ENCODE results near the gene RNF146.
"Not testable (repeated sequence)": the region's sequence is repeated elsewhere in the genome, so short reads cannot be mapped to it uniquely, and the experiment has no call there.

RNF146 gene

GRCh38 chr6:127288705-127289104, 22.0 kb downstream of the RNF146 start:
- no peak for DNase-seq

- no peak for DNase-seq
Observed at GRCh38 chr6:127289934-127290333, 23.3 kb downstream of the RNF146 start.

GRCh38 chr6:127290391-127291265, 24.0 kb downstream of the RNF146 start:
- DNase-seq = no peak

GRCh38 chr6:127291495-127291894, 24.8 kb downstream of the RNF146 start:
- DNase-seq = no peak

GRCh38 chr6:127297502-127298070, 30.9 kb downstream of the RNF146 start:
- no peak for DNase-seq

- DNase-seq = no peak
Observed at GRCh38 chr6:127298475-127298874, 31.8 kb downstream of the RNF146 start.

- DNase-seq = no peak
Observed at GRCh38 chr6:127299522-127300240, 33.0 kb downstream of the RNF146 start.

- no peak for DNase-seq
Observed at GRCh38 chr6:127300411-127300810, 33.7 kb downstream of the RNF146 start.

GRCh38 chr6:127301199-127301700, 34.6 kb downstream of the RNF146 start:
- no peak for DNase-seq

- DNase-seq = peak; percentile 42
Observed at GRCh38 chr6:127302728-127303660, 36.3 kb downstream of the RNF146 start.

GRCh38 chr6:127303917-127304316, 37.3 kb downstream of the RNF146 start:
- no peak for DNase-seq

GRCh38 chr6:127305741-127306140, 39.1 kb downstream of the RNF146 start:
- no peak for DNase-seq

GRCh38 chr6:127317388-127318128, 50.9 kb downstream of the RNF146 start:
- DNase-seq = no peak

- no peak for DNase-seq
Observed at GRCh38 chr6:127319686-127320085, 53.0 kb downstream of the RNF146 start.

- no peak for DNase-seq
Observed at GRCh38 chr6:127328043-127328609, 61.5 kb downstream of the RNF146 start.

- not testable (repeated sequence) for DNase-seq
Observed at GRCh38 chr6:127331256-127331655, 64.6 kb downstream of the RNF146 start.

- no peak for DNase-seq
Observed at GRCh38 chr6:127332383-127332961, 65.8 kb downstream of the RNF146 start.
